ENCODE measurements around the gene C6orf120. TPM values are rescaled to one million over a fixed set of nuclear protein-coding genes. Genes with fewer than 3 reads are reported as not detected.

C6orf120 gene
- total and polyA plus RNA-seq, 2 of the 13 experiments (the other 11 are each of a cell fraction or from before 2014, with no cell fraction given) = 21.7 to 29.9 TPM

DNA sequence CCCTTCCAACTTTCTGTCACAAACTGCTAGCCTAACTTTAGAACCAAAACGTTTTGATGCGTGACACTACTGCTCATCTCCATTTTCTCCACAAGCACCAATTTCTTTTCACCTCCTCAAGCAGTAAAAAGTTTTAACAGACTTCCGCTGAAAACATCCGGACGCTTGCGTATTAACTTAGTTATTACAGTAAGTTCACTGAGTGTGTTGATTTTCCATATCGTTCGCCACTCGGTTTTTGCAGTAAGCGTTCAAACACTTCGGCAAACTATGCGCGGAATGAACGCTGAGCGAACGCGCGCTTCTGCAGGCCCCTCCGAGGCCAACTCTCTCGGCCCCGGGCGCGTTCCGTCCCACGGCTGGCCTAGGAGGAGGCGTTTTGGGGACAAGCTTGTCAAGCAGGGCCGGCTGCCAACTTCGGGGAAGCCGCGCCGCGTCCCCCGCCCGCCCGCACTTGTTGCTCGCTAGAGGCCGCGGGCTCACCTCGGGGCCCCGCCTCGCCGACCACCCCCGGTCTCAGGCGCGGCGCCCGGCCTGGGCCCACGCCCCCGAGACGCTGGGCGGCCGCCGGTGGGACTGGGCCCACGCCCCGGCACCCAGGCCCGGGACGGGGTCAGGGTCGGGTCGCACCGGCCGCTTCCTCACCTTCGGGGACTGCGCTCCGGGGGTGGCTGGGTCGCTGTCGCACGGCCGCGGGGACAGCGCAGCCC is 21.4 kb downstream of the C6orf120 start (continued):
- TF ChIP-seq ZFP91 (CRISPR knock-in tag; IDR thresholded peaks at IDR 0.05; ENCODE audit: borderline replicate concordance) (peak; percentile 26; the same call in 1 of the 2 replicates), ZNF567 (CRISPR knock-in tag; IDR thresholded peaks at IDR 0.05; ENCODE audit: borderline replicate concordance) (no peak), ZNF253 (CRISPR knock-in tag; IDR thresholded peaks at IDR 0.05; ENCODE audit: borderline replicate concordance) (peak; percentile 70; the same call in 1 of the 2 replicates), AGO2 (optimal IDR thresholded peaks at IDR 0.05; ENCODE audit: low read depth, low read length) (peak; percentile 46), ZNF768 (CRISPR knock-in tag; IDR thresholded peaks at IDR 0.05) (peak; percentile 44; the same call in 1 of the 2 replicates), ZNF605 (CRISPR knock-in tag; IDR thresholded peaks at IDR 0.05) (peak; percentile 33; the same call in 1 of the 2 replicates), ZNF629 (CRISPR knock-in tag; conservative IDR thresholded peaks at IDR 0.05) (no peak), JUND (CRISPR knock-in tag; IDR thresholded peaks at IDR 0.05) (no peak), SNAI1 (CRISPR knock-in tag; IDR thresholded peaks at IDR 0.05; ENCODE audit: borderline replicate concordance) (no peak), ZNF558 (CRISPR knock-in tag; IDR thresholded peaks at IDR 0.05; ENCODE audit: borderline replicate concordance) (peak; percentile 32; the same call in 1 of the 2 replicates), TGIF2 (CRISPR knock-in tag; IDR thresholded peaks at IDR 0.05) (peak; percentile 8; the same call in 1 of the 2 replicates), HOXD1 (CRISPR knock-in tag; IDR thresholded peaks at IDR 0.05) (0 out of 2 replicates have a peak, but pooled peaks have one; percentile 52), PAX8 (CRISPR knock-in tag; IDR thresholded peaks at IDR 0.05; ENCODE audit: borderline replicate concordance) (0 out of 2 replicates have a peak, but pooled peaks have one; percentile 35), ZNF784 (CRISPR knock-in tag; IDR thresholded peaks at IDR 0.05; ENCODE audit: borderline replicate concordance) (peak; percentile 85; the same call in 1 of the 2 replicates), ZNF724P (CRISPR knock-in tag; IDR thresholded peaks at IDR 0.05; ENCODE audit: borderline replicate concordance) (no peak), ZNF563 (CRISPR knock-in tag; IDR thresholded peaks at IDR 0.05) (peak; percentile 69; the same call in 1 of the 2 replicates), SOX5 (CRISPR knock-in tag; IDR thresholded peaks at IDR 0.05; ENCODE audit: borderline replicate concordance) (no peak), SPEN (CRISPR knock-in tag; IDR thresholded peaks at IDR 0.05; ENCODE audit: low read depth) (0 out of 2 replicates have a peak, but pooled peaks have one; percentile 25), U2AF1 (optimal IDR thresholded peaks at IDR 0.05; ENCODE audit: low read depth, low read length) (no peak), RBM22 (optimal IDR thresholded peaks at IDR 0.05; ENCODE audit: low read length) (peak; percentile 24), YEATS4 (CRISPR knock-in tag; IDR thresholded peaks at IDR 0.05; ENCODE audit: borderline replicate concordance) (0 out of 2 replicates have a peak, but pooled peaks have one; percentile 36)
- TF ChIP-seq, protein P1, sequence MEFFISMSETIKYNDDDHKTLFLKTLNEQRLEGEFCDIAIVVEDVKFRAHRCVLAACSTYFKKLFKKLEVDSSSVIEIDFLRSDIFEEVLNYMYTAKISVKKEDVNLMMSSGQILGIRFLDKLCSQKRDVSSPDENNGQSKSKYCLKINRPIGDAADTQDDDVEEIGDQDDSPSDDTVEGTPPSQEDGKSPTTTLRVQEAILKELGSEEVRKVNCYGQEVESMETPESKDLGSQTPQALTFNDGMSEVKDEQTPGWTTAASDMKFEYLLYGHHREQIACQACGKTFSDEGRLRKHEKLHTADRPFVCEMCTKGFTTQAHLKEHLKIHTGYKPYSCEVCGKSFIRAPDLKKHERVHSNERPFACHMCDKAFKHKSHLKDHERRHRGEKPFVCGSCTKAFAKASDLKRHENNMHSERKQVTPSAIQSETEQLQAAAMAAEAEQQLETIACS (CRISPR knock-in tag; IDR thresholded peaks at IDR 0.05) = peak; percentile 29
- TF ChIP-seq, protein P2, sequence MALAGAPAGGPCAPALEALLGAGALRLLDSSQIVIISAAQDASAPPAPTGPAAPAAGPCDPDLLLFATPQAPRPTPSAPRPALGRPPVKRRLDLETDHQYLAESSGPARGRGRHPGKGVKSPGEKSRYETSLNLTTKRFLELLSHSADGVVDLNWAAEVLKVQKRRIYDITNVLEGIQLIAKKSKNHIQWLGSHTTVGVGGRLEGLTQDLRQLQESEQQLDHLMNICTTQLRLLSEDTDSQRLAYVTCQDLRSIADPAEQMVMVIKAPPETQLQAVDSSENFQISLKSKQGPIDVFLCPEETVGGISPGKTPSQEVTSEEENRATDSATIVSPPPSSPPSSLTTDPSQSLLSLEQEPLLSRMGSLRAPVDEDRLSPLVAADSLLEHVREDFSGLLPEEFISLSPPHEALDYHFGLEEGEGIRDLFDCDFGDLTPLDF (CRISPR knock-in tag; IDR thresholded peaks at IDR 0.05) = peak; percentile 58; the same call in 1 of the 2 replicates
